ENCODE measurements around the gene ALOX12B. TPM values are rescaled to one million over a fixed set of nuclear protein-coding genes. Genes with fewer than 3 reads are reported as not detected.
A peak's percentile ranks its signal among the peaks of the same experiment; 100 is the strongest.

ALOX12B gene
- total RNA-seq, 4 donors from 2014 or later = not detected

- TF ChIP-seq CTCF (IDR thresholded peaks at IDR 0.05) = peak; percentile 60 to 80 (median 77)
- no peak for TF ChIP-seq EP300 (IDR thresholded peaks at IDR 0.05)
- Histone ChIP-seq H3K36me3 (no peaks in the 10 kb centered on the region), H3K9me3 (no peaks in the 10 kb centered on the region), H3K4me1 (peaks cover 0 to 30% (median 3%) of the 10 kb centered on the region in 4 donors), H3K4me3 (no peak overlapping the region), H3K27me3 (peaks cover 0 to 74% of the 10 kb centered on the region in 2 donors), H3K27ac (no peak overlapping the region)
- WGBS, 2 donors = 4 to 9% methylated on average over 10 of the region's 10 CpGs
- peak in 1 of 2 donors; percentile 89 for DNase-seq (ENCODE audit: low spot score in 2 of 2)
Measured at GRCh38 chr17:8060274-8060673, 27.2 kb downstream of the ALOX12B start.

GRCh38 chr17:8059131-8059530 is 28.4 kb downstream of the ALOX12B start:
- Histone ChIP-seq H3K36me3 (no peaks in the 10 kb centered on the region), H3K4me3 (no peak overlapping the region), H3K9me3 (no peaks in the 10 kb centered on the region), H3K27ac (no peak overlapping the region), H3K27me3 (peaks cover 0 to 66% of the 10 kb centered on the region in 2 donors), H3K4me1 (peaks cover 0 to 30% (median 3%) of the 10 kb centered on the region in 4 donors)
- no peak for TF ChIP-seq POLR2A (IDR thresholded peaks at IDR 0.05)
- no peak for TF ChIP-seq CTCF (IDR thresholded peaks at IDR 0.05)
- TF ChIP-seq EP300 (IDR thresholded peaks at IDR 0.05) = no peak
- 19 to 32% methylated on average over 7 of the region's 7 CpGs for WGBS, 2 donors
- DNase-seq (ENCODE audit: low spot score in 2 of 2) = no peak

- peaks cover 0 to 52% of the 10 kb centered on the region in 2 donors for H3K27me3 ChIP-seq
- TF ChIP-seq EP300 (IDR thresholded peaks at IDR 0.05) = peak in 1 of 2 donors; percentile 28
- no peak for TF ChIP-seq POLR2A (IDR thresholded peaks at IDR 0.05)
- peak; percentile 64 to 79 (median 73) for TF ChIP-seq CTCF (IDR thresholded peaks at IDR 0.05)
- no peaks in the 10 kb centered on the region for H3K36me3 ChIP-seq
- no peak overlapping the region for H3K27ac ChIP-seq
- peak in 1 of 2 donors; percentile 81 for DNase-seq (ENCODE audit: low spot score in 2 of 2)
- H3K4me1 ChIP-seq = peaks cover 0 to 25% (median 3%) of the 10 kb centered on the region in 4 donors
- no peaks in the 10 kb centered on the region for H3K9me3 ChIP-seq
- H3K4me3 ChIP-seq = no peak overlapping the region
- WGBS, 2 donors = 6 to 7% methylated on average over 12 to 14 of the region's 14 CpGs
Measured at GRCh38 chr17:8057691-8058114, 29.8 kb downstream of the ALOX12B start.

GRCh38 chr17:8056976-8057625 is 30.4 kb downstream of the ALOX12B start:
- H3K4me3 ChIP-seq = no peak overlapping the region
- H3K27ac ChIP-seq = peak overlapping the region in 2 of 4 donors; percentile 6 to 45
- DNase-seq (ENCODE audit: low spot score in 2 of 2) = no peak
- H3K9me3 ChIP-seq = no peaks in the 10 kb centered on the region
- WGBS, 2 donors = 70 to 72% methylated on average over 17 of the region's 17 CpGs
- TF ChIP-seq CTCF (IDR thresholded peaks at IDR 0.05) (no peak), EP300 (IDR thresholded peaks at IDR 0.05) (no peak), POLR2A (IDR thresholded peaks at IDR 0.05) (no peak)
- H3K4me1 ChIP-seq = peaks cover 0 to 20% (median 3%) of the 10 kb centered on the region in 4 donors
- H3K27me3 ChIP-seq = peaks cover 0 to 46% of the 10 kb centered on the region in 2 donors
- no peaks in the 10 kb centered on the region for H3K36me3 ChIP-seq

- Histone ChIP-seq H3K9me3 (no peaks in the 10 kb centered on the region), H3K4me1 (peaks cover 0 to 20% (median 3%) of the 10 kb centered on the region in 4 donors), H3K27me3 (peaks cover 0 to 39% of the 10 kb centered on the region in 2 donors), H3K4me3 (no peak overlapping the region), H3K36me3 (no peaks in the 10 kb centered on the region), H3K27ac (peak overlapping the region in 3 of 4 donors; percentile 24 to 72 (median 60))
- TF ChIP-seq EP300 (IDR thresholded peaks at IDR 0.05) (peak; percentile 56 to 78), CTCF (IDR thresholded peaks at IDR 0.05) (no peak), POLR2A (IDR thresholded peaks at IDR 0.05) (peak in 1 of 2 donors; percentile 14)
- DNase-seq (ENCODE audit: low spot score in 2 of 2) = peak in 1 of 2 donors; percentile 47
- 45% methylated on average over 14 of the region's 14 CpGs for WGBS, 2 donors
Measured at GRCh38 chr17:8056232-8056975, 31.1 kb downstream of the ALOX12B start.

All from tibial nerve (tissue), 4 donors.